ENCODE measurements around the gene NTS. TPM values are rescaled to one million over a fixed set of nuclear protein-coding genes. Genes with fewer than 3 reads are reported as not detected.

NTS gene, protein sequence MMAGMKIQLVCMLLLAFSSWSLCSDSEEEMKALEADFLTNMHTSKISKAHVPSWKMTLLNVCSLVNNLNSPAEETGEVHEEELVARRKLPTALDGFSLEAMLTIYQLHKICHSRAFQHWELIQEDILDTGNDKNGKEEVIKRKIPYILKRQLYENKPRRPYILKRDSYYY
- total RNA-seq, result not detected

DNA sequence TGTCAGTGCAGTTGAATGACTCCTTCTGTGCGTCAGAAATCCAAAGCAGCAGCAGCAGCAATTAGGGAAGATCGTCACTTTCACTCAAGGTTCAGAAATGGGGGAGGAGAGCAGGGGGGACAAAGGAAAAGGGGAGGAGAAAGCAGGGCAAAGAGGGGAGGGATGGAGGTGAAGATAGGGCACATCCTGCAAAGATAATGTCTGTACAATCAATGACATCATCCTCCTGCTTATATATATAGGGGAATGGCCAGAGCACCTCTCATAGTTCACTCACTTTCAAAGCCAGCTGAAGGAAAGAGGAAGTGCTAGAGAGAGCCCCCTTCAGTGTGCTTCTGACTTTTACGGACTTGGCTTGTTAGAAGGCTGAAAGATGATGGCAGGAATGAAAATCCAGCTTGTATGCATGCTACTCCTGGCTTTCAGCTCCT, at the start of gene NTS:
TSS of gene NTS (plus strand) at position 265 of the 431 bp plus-strand sequence. CDS start at position 374, 109 bp downstream.
- Mint-ChIP-seq H3K36me3 (ENCODE audit: low read depth) (no peaks in the 10 kb centered on the region), H3K4me3 (no peak within 1 kb of the TSS), H3K27ac (no peak within 1 kb of the TSS), H3K9me3 (no peaks in the 10 kb centered on the region), H3K27me3 (no peaks in the 10 kb centered on the region), H3K4me1 (no peaks in the 10 kb centered on the region)
- ATAC-seq (replicated peaks), result no peak

DNA sequence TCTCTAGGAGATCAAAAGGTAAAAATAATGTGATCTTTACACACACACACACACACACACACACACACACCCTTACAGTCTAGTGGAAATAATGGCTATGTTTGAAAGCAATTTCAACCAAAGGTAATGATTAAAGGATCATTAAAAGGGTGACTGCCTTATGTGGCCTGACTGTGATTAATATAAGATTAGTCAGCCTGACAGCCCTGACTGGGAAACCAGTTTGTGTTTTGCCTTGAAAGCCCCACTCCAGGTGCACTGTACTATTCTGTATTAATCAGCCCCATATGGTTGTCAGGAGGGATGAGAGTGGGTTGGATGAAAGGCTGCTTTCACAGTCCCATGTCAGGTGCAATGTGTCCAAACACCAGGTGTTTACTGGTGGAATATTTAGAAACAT, 48.3 kb upstream of the NTS start:
- H3K4me3 Mint-ChIP-seq, result no peak overlapping the region
- peaks cover 11% of the 10 kb centered on the region for H3K9me3 Mint-ChIP-seq
- no peak for ATAC-seq (replicated peaks)
- no peaks in the 10 kb centered on the region for H3K27me3 Mint-ChIP-seq
- no peaks in the 10 kb centered on the region for H3K36me3 Mint-ChIP-seq (ENCODE audit: low read depth)
- no peak overlapping the region for H3K27ac Mint-ChIP-seq
- no peaks in the 10 kb centered on the region for H3K4me1 Mint-ChIP-seq

DNA sequence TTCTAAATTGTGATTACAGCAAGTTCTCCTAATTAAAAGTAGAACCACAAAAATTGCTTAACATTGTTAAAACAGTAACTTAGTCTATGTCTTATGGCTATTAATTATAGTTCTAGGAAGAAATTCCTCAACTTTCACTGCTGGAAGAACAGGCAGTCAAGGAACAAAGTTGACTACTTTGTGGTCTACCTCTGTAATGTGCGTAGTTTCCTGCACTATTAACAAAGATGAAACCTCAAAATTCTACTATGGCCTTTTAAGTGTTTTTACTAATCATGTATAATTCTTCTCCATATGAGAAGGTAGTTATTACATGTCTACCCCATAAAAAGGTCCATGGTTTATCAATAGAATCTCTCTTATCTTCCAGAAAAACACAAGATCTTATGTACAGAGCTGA, 45.5 kb upstream of the NTS start:
- Mint-ChIP-seq H3K27ac (no peak overlapping the region), H3K4me1 (no peaks in the 10 kb centered on the region), H3K4me3 (no peak overlapping the region), H3K9me3 (peaks cover 6% of the 10 kb centered on the region), H3K36me3 (ENCODE audit: low read depth) (no peaks in the 10 kb centered on the region), H3K27me3 (no peaks in the 10 kb centered on the region)
- ATAC-seq (replicated peaks), result no peak

DNA sequence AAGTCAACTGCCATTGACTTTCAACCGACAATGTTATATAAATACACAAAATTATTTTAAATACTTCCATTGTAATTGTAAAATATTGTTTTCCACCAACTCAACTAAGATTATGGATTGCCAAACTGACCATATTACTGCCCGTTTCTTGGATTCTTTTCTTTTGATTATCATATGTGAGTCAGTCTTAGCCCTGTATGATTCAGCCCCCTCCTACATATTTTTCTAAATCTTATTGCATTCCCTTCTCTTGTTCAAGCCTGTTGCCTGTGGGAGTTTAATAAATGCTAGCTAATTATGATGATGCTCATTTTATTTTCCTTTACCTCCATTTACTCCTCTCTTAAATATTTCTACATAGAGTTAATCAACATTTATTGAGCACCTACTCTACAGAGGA, 44.7 kb upstream of the NTS start:
- no peak overlapping the region for H3K27ac Mint-ChIP-seq
- no peaks in the 10 kb centered on the region for H3K27me3 Mint-ChIP-seq
- no peak for ATAC-seq (replicated peaks)
- H3K36me3 Mint-ChIP-seq (ENCODE audit: low read depth), result no peaks in the 10 kb centered on the region
- no peaks in the 10 kb centered on the region for H3K4me1 Mint-ChIP-seq
- no peak overlapping the region for H3K4me3 Mint-ChIP-seq
- peaks cover 6% of the 10 kb centered on the region for H3K9me3 Mint-ChIP-seq

DNA sequence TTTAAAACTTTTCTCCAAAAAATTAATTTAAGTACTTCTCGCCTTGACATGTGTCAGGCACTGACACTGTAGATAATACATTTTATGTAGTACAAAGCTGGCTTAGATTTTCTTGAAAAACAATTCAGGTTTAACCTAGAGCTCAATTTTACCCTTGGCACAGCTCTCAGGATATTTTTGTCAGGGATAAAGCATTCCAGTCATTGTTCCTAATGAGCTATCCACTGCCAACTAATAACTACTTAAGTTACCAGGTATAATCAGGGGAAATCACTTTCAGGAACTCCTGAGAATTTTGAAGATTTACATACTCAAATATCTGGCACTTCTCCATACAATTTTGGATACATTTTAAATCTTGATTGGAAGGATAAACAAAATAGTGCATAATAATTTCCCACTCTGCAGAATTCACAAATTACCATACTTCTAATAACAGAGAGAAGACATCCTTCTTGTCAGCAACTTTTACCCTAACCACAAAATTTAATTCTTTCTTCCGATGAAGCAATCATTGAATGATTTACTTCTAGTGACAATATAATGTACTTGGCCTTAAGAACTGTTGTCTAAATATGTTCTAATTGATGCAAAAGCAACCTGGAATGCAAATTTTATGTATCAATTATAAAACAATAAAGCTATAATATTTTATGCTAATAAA, 42.6 kb upstream of the NTS start:
- no peak overlapping the region for H3K4me3 Mint-ChIP-seq
- no peaks in the 10 kb centered on the region for H3K27me3 Mint-ChIP-seq
- no peak for ATAC-seq (replicated peaks)
- no peaks in the 10 kb centered on the region for H3K36me3 Mint-ChIP-seq (ENCODE audit: low read depth)
- H3K4me1 Mint-ChIP-seq, result no peaks in the 10 kb centered on the region
- H3K27ac Mint-ChIP-seq, result no peak overlapping the region
- peaks cover 6% of the 10 kb centered on the region for H3K9me3 Mint-ChIP-seq

DNA sequence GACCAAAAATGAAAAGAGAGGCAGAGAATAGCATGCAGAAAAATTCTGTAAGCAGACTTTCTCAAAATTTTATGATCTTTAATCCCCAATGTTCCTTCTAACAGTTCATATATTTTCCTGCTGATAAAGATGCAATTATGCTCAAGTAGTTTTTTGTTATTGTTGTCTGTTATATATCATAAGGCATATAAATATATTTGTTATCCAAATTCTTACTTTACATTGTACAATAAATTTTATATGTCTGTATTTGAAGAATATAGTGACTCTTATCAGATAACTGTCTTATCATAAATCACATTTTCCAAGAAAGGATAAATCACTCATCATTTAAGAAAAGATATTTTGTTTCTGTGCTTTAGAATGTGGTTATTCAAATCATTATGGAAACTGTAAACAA, 40.5 kb upstream of the NTS start:
- H3K4me1 Mint-ChIP-seq, result no peaks in the 10 kb centered on the region
- no peak for ATAC-seq (replicated peaks)
- H3K9me3 Mint-ChIP-seq, result peaks cover 3% of the 10 kb centered on the region
- H3K4me3 Mint-ChIP-seq, result no peak overlapping the region
- H3K27me3 Mint-ChIP-seq, result peaks cover 3% of the 10 kb centered on the region
- H3K27ac Mint-ChIP-seq, result no peak overlapping the region
- H3K36me3 Mint-ChIP-seq (ENCODE audit: low read depth), result no peaks in the 10 kb centered on the region

DNA sequence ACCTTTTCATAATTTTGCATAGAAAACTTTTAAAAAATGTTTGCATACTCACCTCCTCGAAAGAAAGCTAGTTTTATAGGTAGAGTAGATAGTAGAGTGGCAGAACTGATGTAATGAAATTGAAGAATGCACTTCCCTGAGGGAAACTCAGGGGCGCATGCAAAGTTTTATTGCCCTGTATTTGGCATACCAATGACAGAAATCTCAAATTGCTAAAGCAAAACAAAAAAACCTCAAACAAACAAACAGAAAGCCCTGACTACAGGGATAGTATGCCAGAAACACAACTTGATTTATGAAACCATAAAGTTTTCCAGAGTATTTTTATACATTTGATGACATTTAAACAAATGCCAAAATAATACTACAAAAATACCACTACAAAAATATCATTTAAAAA, 39.7 kb upstream of the NTS start:
- no peak overlapping the region for H3K4me3 Mint-ChIP-seq
- peaks cover 3% of the 10 kb centered on the region for H3K9me3 Mint-ChIP-seq
- H3K27ac Mint-ChIP-seq, result no peak overlapping the region
- H3K4me1 Mint-ChIP-seq, result no peaks in the 10 kb centered on the region
- ATAC-seq (replicated peaks), result no peak
- H3K36me3 Mint-ChIP-seq (ENCODE audit: low read depth), result no peaks in the 10 kb centered on the region
- peaks cover 3% of the 10 kb centered on the region for H3K27me3 Mint-ChIP-seq

DNA sequence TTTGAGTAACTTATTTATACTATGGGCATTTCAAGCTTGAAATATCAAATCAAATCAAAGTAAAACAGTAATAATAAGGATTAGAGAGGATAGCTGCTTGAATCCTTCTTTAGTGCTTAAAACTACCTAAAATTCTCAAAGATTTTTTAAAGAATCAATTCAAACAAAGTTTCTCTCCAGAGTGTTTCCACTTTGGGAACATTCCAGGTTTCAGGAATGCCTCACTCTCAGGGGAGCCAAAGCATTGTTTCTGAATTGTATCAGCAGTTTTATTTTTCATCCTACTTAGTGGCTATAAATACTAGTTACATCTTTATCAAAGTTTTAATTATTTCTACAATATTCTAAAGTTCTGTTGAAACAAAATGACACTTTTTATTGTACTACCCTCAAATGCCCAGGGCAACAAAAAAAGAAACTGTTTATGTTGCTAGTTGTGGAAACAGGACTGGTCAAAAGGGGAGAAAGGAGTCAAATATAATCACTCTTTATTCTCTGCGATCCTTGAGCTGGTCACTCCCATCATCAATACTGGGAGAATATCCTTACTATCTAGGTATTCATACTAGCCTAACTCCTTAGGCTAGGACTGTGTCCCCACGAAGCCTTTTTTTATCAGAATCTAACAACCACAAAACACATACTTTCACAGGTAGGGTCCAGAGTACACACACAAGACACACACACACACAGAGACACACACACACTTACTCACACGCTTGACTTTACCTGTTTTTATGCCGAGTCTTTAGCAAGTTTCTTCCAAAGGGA, 38.5 kb upstream of the NTS start:
- Mint-ChIP-seq H3K36me3 (ENCODE audit: low read depth) (no peaks in the 10 kb centered on the region), H3K4me1 (no peaks in the 10 kb centered on the region), H3K27me3 (peaks cover 3% of the 10 kb centered on the region), H3K4me3 (no peak overlapping the region), H3K9me3 (peaks cover 3% of the 10 kb centered on the region), H3K27ac (no peak overlapping the region)
- ATAC-seq (replicated peaks), result no peak

DNA sequence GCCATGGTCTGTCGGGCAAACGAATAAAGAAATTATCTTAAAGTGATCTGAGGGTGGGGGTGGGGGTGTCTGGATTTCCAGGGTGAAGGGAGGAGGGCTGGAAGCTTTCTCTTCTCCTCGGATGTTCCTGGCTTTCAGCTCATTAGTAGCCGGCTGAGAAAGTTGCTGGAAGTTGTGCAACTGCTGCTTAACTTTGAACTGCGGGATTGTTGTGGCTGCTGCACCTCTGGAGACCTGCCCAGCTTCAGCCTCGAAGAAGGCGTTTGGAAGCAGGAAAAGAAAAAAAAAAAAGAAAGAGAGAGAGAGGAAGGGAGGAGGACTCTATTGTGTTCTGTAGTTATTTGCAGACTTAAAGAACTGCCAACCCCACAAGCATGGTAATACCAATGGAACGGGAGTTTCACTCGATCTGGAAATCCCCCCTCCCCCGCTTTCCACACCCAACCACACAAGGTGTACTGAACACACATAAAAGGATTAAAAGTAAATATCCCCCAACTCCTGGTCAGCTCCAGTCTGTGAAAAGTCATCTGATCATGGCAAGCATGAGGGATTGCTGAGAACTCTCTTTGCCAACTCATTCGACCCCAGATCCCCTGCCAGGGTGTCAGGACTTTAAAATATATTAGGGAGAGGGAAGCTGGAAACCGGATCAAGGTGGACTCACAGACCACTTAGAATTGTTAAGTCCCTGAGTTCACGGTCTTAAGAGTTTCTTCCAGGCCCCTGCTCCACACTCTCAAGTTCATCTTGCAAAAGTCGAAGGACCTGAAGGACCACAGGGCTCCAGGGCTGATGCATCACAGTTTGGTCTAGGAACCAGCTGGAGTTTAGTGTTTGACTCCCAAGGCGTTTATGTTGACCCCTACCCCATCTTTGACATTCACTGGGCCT, 37.7 kb upstream of the NTS start, which contains the start of gene RASSF9:
TSS of gene RASSF9 (minus strand) at position 213 of the 894 bp plus-strand sequence. CDS start at position 5, 208 bp downstream.
- H3K27me3 Mint-ChIP-seq, result peaks cover 3% of the 10 kb centered on the region
- no peak within 1 kb of the TSS for H3K27ac Mint-ChIP-seq
- peaks cover 3% of the 10 kb centered on the region for H3K9me3 Mint-ChIP-seq
- ATAC-seq (replicated peaks), result no peak
- H3K4me3 Mint-ChIP-seq, result no peak within 1 kb of the TSS
- H3K36me3 Mint-ChIP-seq (ENCODE audit: low read depth), result no peaks in the 10 kb centered on the region
- H3K4me1 Mint-ChIP-seq, result no peaks in the 10 kb centered on the region

DNA sequence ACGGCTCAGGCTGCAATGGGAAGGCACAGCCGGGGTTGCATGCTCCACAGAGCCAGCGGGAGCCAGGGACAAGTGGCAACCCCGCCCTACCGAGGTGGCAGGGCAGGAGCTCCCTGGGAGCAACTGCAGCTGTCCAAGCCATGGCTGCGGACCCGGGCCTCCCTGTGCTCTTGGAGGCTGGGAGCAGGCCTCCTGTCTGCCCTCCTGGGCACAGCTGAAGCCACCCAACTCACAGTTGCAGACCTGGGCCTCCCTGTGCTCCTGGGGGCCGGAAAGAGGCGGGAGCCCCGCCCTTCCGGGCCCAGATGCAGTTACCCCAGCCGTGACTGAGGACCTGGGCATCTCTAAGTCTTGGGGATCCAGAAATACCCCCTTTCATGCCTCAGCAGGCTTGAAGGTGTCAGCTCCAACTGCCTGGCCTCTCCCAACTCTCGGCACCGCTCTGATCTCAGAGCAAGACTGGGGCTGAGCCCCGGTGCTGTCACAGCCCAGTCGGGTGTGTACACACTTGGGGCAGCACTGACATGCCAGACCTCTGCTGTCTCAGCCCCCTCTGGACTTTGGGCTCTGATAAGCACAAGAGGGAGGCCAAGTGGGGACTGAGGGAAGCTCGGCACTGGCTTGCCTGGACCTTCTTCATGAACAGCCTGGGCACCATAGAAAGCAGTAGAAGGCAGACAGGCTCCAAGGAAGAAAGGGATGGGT, 30.3 kb upstream of the NTS start:
- ATAC-seq (replicated peaks), result no peak
- Mint-ChIP-seq H3K36me3 (ENCODE audit: low read depth) (no peaks in the 10 kb centered on the region), H3K27me3 (no peaks in the 10 kb centered on the region), H3K9me3 (no peaks in the 10 kb centered on the region), H3K27ac (no peak overlapping the region), H3K4me1 (no peaks in the 10 kb centered on the region), H3K4me3 (no peak overlapping the region)

DNA sequence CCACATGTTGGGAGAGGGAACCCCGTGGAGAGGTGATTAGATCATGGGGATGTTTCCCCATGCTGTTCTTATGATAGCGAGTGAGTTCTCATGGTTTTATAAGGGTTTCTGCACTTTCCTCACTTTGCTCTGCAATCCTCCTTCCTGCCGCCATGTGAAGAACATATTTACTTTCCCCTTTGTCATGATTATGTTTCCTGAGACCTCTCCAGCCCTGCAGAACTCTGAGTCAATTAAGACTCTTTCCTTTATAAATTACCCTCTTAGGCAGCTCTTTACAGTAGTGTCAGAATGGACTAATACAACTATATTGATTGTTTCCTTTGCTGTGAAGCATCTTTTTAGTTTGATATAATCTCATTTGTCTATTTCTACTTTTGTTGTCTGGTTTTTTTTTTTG, 24.8 kb upstream of the NTS start:
- ATAC-seq (replicated peaks), result no peak
- Mint-ChIP-seq H3K36me3 (ENCODE audit: low read depth) (no peaks in the 10 kb centered on the region), H3K9me3 (no peaks in the 10 kb centered on the region), H3K27ac (no peak overlapping the region), H3K4me3 (no peak overlapping the region), H3K4me1 (no peaks in the 10 kb centered on the region), H3K27me3 (no peaks in the 10 kb centered on the region)

DNA sequence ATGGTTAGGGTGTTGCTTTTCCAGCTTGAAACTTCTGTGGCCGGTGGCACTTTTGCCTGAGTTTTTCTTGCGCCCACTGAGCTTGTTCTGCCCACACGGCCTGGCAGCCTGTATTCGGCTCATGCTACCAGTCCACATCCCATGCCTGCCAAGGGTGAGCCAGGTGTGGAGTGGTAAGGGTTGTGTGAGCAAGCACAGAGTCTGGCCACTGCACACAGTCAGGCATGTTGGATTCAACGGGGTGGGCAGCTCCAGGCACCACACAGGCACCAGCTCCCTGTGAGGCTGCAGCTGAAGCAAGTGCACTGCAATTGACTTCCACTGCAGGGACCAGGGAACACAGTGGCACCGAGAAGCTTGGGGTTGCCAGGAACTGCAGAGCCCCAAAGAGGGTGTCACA, 18.8 kb upstream of the NTS start:
- Mint-ChIP-seq H3K27ac (no peak overlapping the region), H3K4me3 (no peak overlapping the region), H3K9me3 (peaks cover 5% of the 10 kb centered on the region), H3K27me3 (no peaks in the 10 kb centered on the region), H3K36me3 (ENCODE audit: low read depth) (no peaks in the 10 kb centered on the region), H3K4me1 (no peaks in the 10 kb centered on the region)
- no peak for ATAC-seq (replicated peaks)

DNA sequence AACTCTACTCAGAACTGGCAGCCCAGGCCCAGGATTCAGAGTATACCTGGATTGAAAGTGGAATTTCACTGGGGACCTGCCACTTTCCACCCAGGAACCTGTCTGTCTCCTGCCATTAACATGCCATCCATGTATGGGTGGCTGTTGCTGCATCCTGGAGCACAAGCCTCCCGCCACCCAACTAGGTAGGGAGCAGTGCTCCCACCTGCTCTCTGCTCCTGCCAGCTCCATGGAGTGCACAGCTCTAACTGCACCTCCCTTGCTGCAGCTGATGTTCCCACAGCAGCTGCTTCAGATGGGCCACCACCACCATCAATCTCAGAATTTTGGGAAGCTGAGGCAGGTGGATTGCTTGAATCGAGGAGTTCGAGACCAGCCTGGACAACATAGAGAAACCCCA, 17.1 kb upstream of the NTS start:
- H3K9me3 Mint-ChIP-seq, result peaks cover 5% of the 10 kb centered on the region
- H3K4me3 Mint-ChIP-seq, result no peak overlapping the region
- H3K27me3 Mint-ChIP-seq, result no peaks in the 10 kb centered on the region

DNA sequence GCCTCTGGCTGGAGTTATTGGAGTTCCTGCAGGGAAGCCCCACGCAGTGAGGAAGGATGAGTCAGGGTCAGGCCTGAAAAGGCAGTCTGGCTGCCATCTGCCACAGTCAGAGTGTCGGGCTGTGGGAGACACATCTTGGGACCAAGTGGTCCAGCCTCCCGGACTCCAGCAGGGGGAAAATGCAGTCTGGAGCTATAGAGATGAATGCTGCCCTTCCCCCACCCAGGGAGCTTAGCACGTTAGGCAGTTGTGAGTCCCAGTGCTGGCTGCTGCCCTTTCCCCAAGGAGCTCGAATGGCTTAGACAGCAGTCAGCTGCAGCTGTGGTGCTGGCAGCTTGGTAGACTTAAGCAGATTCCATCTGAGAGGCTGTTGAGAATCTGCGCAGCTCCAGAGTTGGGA, 8.2 kb upstream of the NTS start:
- Mint-ChIP-seq H3K27ac (no peak overlapping the region), H3K4me3 (no peak overlapping the region)

More for the DNA sequence above, 17.1 kb upstream of the NTS start:
- H3K4me1 Mint-ChIP-seq, result no peaks in the 10 kb centered on the region
- no peak overlapping the region for H3K27ac Mint-ChIP-seq
- no peaks in the 10 kb centered on the region for H3K36me3 Mint-ChIP-seq (ENCODE audit: low read depth)
- ATAC-seq (replicated peaks), result no peak

More for the DNA sequence above, 8.2 kb upstream of the NTS start:
- no peaks in the 10 kb centered on the region for H3K4me1 Mint-ChIP-seq
- no peaks in the 10 kb centered on the region for H3K27me3 Mint-ChIP-seq
- peaks cover 4% of the 10 kb centered on the region for H3K9me3 Mint-ChIP-seq
- no peak for ATAC-seq (replicated peaks)
- H3K36me3 Mint-ChIP-seq (ENCODE audit: low read depth), result no peaks in the 10 kb centered on the region

All from activated T-helper 17 cell treated with anti-CD3 and anti-CD28 coated beads, Interleukin-2, amount 50 U/mL, for 72 hours (primary cell).